GM13976 (cell line): ENCODE measurements around the gene PTGFRN.

Source experiments
- DNase-seq: peaks from one replicate; pipeline ENCODE4 v3.0.0; 2012; ENCODE audit warnings: low spot score
- CTCF ChIP-seq: IDR thresholded peaks from 2 replicates; pipeline ENCODE4 v1.5.1; 2012; ENCODE audit warnings: borderline replicate concordance, mild to moderate bottlenecking; ENCODE audit not compliant: insufficient read depth; ENCODE audit errors: extremely low read depth, missing control alignments, control extremely low read depth
- in situ Hi-C: fragments of 300-500 bp; cut with MboI; formaldehyde crosslinking; loops from one replicate; pipeline ENCODE4 v1.12.0; 2022; ENCODE audit warnings: low sequenced_read_pairs, mixed read lengths, inconsistent platforms; ENCODE audit not compliant: unreplicated experiment

Gene PTGFRN

GRCh38 chr1:116915086-116915661 is 5.5 kb downstream of the PTGFRN start:
- TF ChIP-seq CTCF: no peak
- in situ Hi-C loops: no loop called here
- DNase-seq: no peak

GRCh38 chr1:116916002-116916401 is 6.3 kb downstream of the PTGFRN start:
- in situ Hi-C loops: no loop called here
- no peak for DNase-seq
- TF ChIP-seq CTCF: no peak

GRCh38 chr1:116916533-116917445 is 7.1 kb downstream of the PTGFRN start:
- no peak for TF ChIP-seq CTCF
- in situ Hi-C loops: no loop called here
- DNase-seq: no peak

- TF ChIP-seq CTCF: no peak
- in situ Hi-C loops: no loop called here
- DNase-seq: no peak
Measured at GRCh38 chr1:116918714-116919357, 9.1 kb downstream of the PTGFRN start.

- in situ Hi-C loops: no loop called here
- no peak for DNase-seq
- TF ChIP-seq CTCF: no peak
Measured at GRCh38 chr1:116919802-116920201, 10.1 kb downstream of the PTGFRN start.

- TF ChIP-seq CTCF: no peak
- DNase-seq: no peak
- in situ Hi-C loops: no loop called here
Measured at GRCh38 chr1:116920211-116920610, 10.5 kb downstream of the PTGFRN start.
